ENCODE measurements around the gene SLC6A17. TPM values are rescaled to one million over a fixed set of nuclear protein-coding genes. Genes with fewer than 3 reads are reported as not detected.

SLC6A17 gene
- total RNA-seq, 4 donors from 2014 or later = under 0.01 to 1.7 (median 0.91) TPM

GRCh38 chr1:110170766-110171733 lies 20.8 kb downstream of the SLC6A17 start:
- Histone ChIP-seq H3K4me3 (no peak overlapping the region), H3K4me1 (peaks cover 0 to 4% (median 0%) of the 10 kb centered on the region in 3 donors), H3K9me3 (no peaks in the 10 kb centered on the region), H3K27ac (no peak overlapping the region), H3K36me3 (no peaks in the 10 kb centered on the region), H3K27me3 (no peaks in the 10 kb centered on the region)
- no peak for ATAC-seq
- WGBS, 2 donors (ENCODE audit: low coverage in 1 of 2) = 47 to 60% methylated on average over 1 to 10 of the region's 13 CpGs
- TF ChIP-seq POLR2AphosphoS5 (IDR thresholded peaks at IDR 0.05) = no peak
- TF ChIP-seq, protein P1, sequence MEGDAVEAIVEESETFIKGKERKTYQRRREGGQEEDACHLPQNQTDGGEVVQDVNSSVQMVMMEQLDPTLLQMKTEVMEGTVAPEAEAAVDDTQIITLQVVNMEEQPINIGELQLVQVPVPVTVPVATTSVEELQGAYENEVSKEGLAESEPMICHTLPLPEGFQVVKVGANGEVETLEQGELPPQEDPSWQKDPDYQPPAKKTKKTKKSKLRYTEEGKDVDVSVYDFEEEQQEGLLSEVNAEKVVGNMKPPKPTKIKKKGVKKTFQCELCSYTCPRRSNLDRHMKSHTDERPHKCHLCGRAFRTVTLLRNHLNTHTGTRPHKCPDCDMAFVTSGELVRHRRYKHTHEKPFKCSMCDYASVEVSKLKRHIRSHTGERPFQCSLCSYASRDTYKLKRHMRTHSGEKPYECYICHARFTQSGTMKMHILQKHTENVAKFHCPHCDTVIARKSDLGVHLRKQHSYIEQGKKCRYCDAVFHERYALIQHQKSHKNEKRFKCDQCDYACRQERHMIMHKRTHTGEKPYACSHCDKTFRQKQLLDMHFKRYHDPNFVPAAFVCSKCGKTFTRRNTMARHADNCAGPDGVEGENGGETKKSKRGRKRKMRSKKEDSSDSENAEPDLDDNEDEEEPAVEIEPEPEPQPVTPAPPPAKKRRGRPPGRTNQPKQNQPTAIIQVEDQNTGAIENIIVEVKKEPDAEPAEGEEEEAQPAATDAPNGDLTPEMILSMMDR (IDR thresholded peaks at IDR 0.05) = no peak
- no peak for TF ChIP-seq POLR2A (IDR thresholded peaks at IDR 0.05)
- no peak for TF ChIP-seq EP300 (IDR thresholded peaks at IDR 0.05)

- Histone ChIP-seq H3K4me1 (peaks cover 0 to 10% (median 0%) of the 10 kb centered on the region in 3 donors), H3K9me3 (no peaks in the 10 kb centered on the region), H3K27me3 (no peaks in the 10 kb centered on the region), H3K4me3 (no peak overlapping the region), H3K36me3 (no peaks in the 10 kb centered on the region), H3K27ac (no peak overlapping the region)
- TF ChIP-seq POLR2A (IDR thresholded peaks at IDR 0.05) (no peak), EP300 (IDR thresholded peaks at IDR 0.05) (no peak), POLR2AphosphoS5 (IDR thresholded peaks at IDR 0.05) (no peak)
- TF ChIP-seq, protein P1 (IDR thresholded peaks at IDR 0.05) = no peak
- ATAC-seq = no peak
- no CpG with 5 or more reads among the region's 10 CpGs for WGBS, 2 donors (ENCODE audit: low coverage in 1 of 2)
Measured at GRCh38 chr1:110172001-110172400, 21.7 kb downstream of the SLC6A17 start.

DNA sequence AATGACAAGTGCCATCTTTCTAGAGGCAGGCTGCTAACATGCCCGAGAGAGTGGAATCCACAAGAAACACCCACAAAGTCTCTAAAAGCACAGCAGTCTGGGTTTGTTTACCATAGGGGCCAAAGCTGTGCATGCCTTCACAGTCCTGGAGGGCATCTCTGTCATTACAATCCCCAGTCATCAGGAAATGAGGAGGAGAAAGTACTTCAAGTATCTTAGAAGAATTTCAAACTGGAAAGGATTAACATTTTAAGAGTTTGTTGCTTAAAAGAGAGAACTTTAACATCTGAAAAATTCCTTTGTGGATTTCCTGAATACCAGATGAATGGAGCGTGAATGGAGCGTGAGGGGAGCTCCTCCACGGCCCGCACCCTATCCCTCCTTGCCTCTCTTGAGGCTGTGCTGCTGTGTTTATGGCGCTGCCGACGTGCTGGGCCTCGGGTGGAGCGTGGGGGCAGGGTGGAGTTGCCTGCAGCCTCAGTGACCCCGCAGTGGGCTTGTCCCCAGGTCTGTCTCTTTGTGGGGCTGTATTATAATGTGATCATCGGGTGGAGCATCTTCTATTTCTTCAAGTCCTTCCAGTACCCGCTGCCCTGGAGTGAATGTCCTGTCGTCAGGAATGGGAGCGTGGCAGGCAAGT lies 23.3 kb downstream of the SLC6A17 start:
- H3K9me3 ChIP-seq = no peaks in the 10 kb centered on the region
- WGBS, 2 donors (ENCODE audit: low coverage in 1 of 2) = 60 to 75% methylated on average over 9 to 10 of the region's 15 CpGs
- H3K27me3 ChIP-seq = no peaks in the 10 kb centered on the region
- TF ChIP-seq, protein P1 (IDR thresholded peaks at IDR 0.05) = no peak
- ATAC-seq = no peak
- H3K4me3 ChIP-seq = no peak overlapping the region
- no peaks in the 10 kb centered on the region for H3K36me3 ChIP-seq
- H3K4me1 ChIP-seq = peaks cover 0 to 10% (median 0%) of the 10 kb centered on the region in 3 donors
- no peak overlapping the region for H3K27ac ChIP-seq

GRCh38 chr1:110174961-110175360 lies 24.7 kb downstream of the SLC6A17 start:
- Histone ChIP-seq H3K4me3 (no peak overlapping the region), H3K27ac (no peak overlapping the region), H3K36me3 (no peaks in the 10 kb centered on the region), H3K27me3 (no peaks in the 10 kb centered on the region), H3K4me1 (peaks cover 0 to 10% (median 0%) of the 10 kb centered on the region in 3 donors), H3K9me3 (no peaks in the 10 kb centered on the region)
- 17 to 70% methylated on average over 1 to 2 of the region's 2 CpGs for WGBS, 2 donors (ENCODE audit: low coverage in 1 of 2)
- TF ChIP-seq, protein P1 (IDR thresholded peaks at IDR 0.05) = no peak
- TF ChIP-seq POLR2A (IDR thresholded peaks at IDR 0.05) = no peak
- TF ChIP-seq EP300 (IDR thresholded peaks at IDR 0.05) = no peak
- TF ChIP-seq POLR2AphosphoS5 (IDR thresholded peaks at IDR 0.05) = no peak
- no peak for ATAC-seq

Data from gastroesophageal sphincter (tissue), 4 donors.